Panc1 (cell line): Measurements from ENCODE around the gene KLF9. TPM values are rescaled to one million over a fixed set of nuclear protein-coding genes. Genes with fewer than 3 reads are reported as not detected.
A peak's percentile ranks its signal among the peaks of the same experiment; 100 is the strongest.

Experiments used
- ATAC-seq: fragments of 200-7000 bp; cut with Tn5 transposase; 2 replicates; pipeline ENCODE4 v1.9.1; 2020; ENCODE audit warnings: mild to moderate bottlenecking, moderate library complexity
- BruUV-seq: library from RNA; stranded (reverse); fragments of 400-500 nt; replicated peaks from 2 replicates; lab custom pipeline; 2021; lab: Mats Ljungman, UMichigan
- CTCF ChIA-PET: fragments of 300-600 bp; sonication (Branson Sonifier 250); formaldehyde crosslinking; loops from one replicate; lab custom pipeline; 2022; ENCODE audit warnings: antibody characterized with exemption; lab: Charles Lee
- POLR2A ChIA-PET: fragments of 300-600 bp; sonication (Branson Sonifier 250); formaldehyde crosslinking; loops from one replicate; lab custom pipeline; 2022; ENCODE audit warnings: antibody characterized with exemption; lab: Charles Lee
- DNase-seq: peaks from one replicate; pipeline ENCODE4 v3.0.0-alpha.2; 2010; ENCODE audit warnings: low read depth, low spot score
- H3K27ac ChIP-seq: 2 replicates; pipeline ENCODE4 v1.5.1; 2011; ENCODE audit warnings: mild to moderate bottlenecking, low read length, inconsistent platforms
- H3K27me3 ChIP-seq: fragments of 200-500 bp; sonication (Bioruptor generic); 2 replicates; pipeline ENCODE4 v1.6.0; 2014; ENCODE audit warnings: low read length, inconsistent platforms; ENCODE audit not compliant: control insufficient read depth, insufficient read depth
- H3K36me3 ChIP-seq: fragments of 200-500 bp; sonication (Bioruptor generic); 2 replicates; pipeline ENCODE4 v1.5.1; 2014; ENCODE audit warnings: inconsistent platforms, mild to moderate bottlenecking, low read length, moderate library complexity; ENCODE audit not compliant: control insufficient read depth, insufficient read depth
- H3K4me1 ChIP-seq: 2 replicates; pipeline ENCODE4 v1.5.1; 2011; ENCODE audit warnings: inconsistent platforms, mild to moderate bottlenecking, low read length, moderate library complexity; ENCODE audit not compliant: control insufficient read depth, insufficient read depth
- H3K4me3 ChIP-seq, 2 experiments: 2 replicates each; pipeline ENCODE4 v1.5.1; 2011 to 2012; ENCODE audit warnings: low read depth in 2 of 2, low read length in 2 of 2, mild to moderate bottlenecking in 2 of 2, inconsistent platforms in 1 of 2, moderate library complexity in 1 of 2
- H3K9me3 ChIP-seq: fragments of 200-500 bp; sonication (Bioruptor generic); 2 replicates; pipeline ENCODE4 v1.5.1; 2014; ENCODE audit warnings: low read depth, mild to moderate bottlenecking, inconsistent platforms, low read length, moderate library complexity; ENCODE audit not compliant: control insufficient read depth, insufficient read depth
- CTCF ChIP-seq: fragments of 450-650 bp; IDR thresholded peaks from 2 replicates; pipeline ENCODE4 v1.5.1; 2017; ENCODE audit warnings: mild to moderate bottlenecking
- POLR2AphosphoS5 ChIP-seq: IDR thresholded peaks from 2 replicates; pipeline ENCODE4 v1.6.1; 2012; ENCODE audit warnings: mild to moderate bottlenecking, low read depth, low read length, moderate library complexity
- REST ChIP-seq, 2 experiments: IDR thresholded peaks; 2 replicates each; pipeline ENCODE4 v1.6.1; 2011 to 2012; ENCODE audit warnings: low read depth in 2 of 2, control low read depth in 1 of 2, low read length in 1 of 2, mild to moderate bottlenecking in 1 of 2, moderate library complexity in 1 of 2; ENCODE audit not compliant: insufficient read depth in 1 of 2
- SIN3A ChIP-seq: IDR thresholded peaks from 2 replicates; pipeline ENCODE4 v1.6.1; 2012; ENCODE audit warnings: low read depth, mild to moderate bottlenecking, low read length, moderate library complexity, borderline replicate concordance; ENCODE audit not compliant: insufficient read depth
- TCF7L2 ChIP-seq: IDR thresholded peaks from 2 replicates; pipeline ENCODE4 v1.6.1; 2011; ENCODE audit warnings: mild to moderate bottlenecking, low read depth, low read length, inconsistent platforms
- in situ Hi-C: cut with HindIII; loops from 2 replicates; pipeline ENCODE4 v1.10.0; 2016; ENCODE audit warnings: low sequenced_read_pairs, low pct_unique_long_range_greater_than_20kb
- intact Hi-C: fragments of 100-400 bp; cut with micrococcal nuclease; formaldehyde crosslinking; loops from one replicate; pipeline ENCODE4 v1.10.0; 2022; ENCODE audit not compliant: unreplicated experiment
- total RNA-seq: library from RNA; stranded (reverse); gene quantifications from one replicate; pipeline ENCODE4 v1.2.1, GENCODE V29; 2021; ENCODE audit not compliant: unreplicated experiment

Gene KLF9
- total RNA-seq, 1 experiment from 2014 or later: 0.95 TPM

GRCh38 chr9:70392850-70393249 lies 21.6 kb downstream of the KLF9 start:
- Histone ChIP-seq H3K27ac (no peak overlapping the region), H3K9me3 (no peaks in the 10 kb centered on the region), H3K36me3 (no peaks in the 10 kb centered on the region), H3K27me3 (no peaks in the 10 kb centered on the region), H3K4me3 (no peak overlapping the region), H3K4me1 (no peaks in the 10 kb centered on the region)
- CTCF ChIA-PET: no interaction called here
- ATAC-seq: no peak
- no TSS peak for BruUV-seq
- POLR2A ChIA-PET: no interaction called here
- in situ Hi-C loops (no loop called here), intact Hi-C loops (no loop called here)
- TF ChIP-seq REST (IDR thresholded peaks at IDR 0.05; ENCODE audit: insufficient read depth in 1 of 2, low read depth in 2 of 2, low read length in 1 of 2) (no peak), SIN3A (no peak), CTCF (no peak), TCF7L2 (no peak), POLR2AphosphoS5 (no peak)
- DNase-seq: no peak

- Histone ChIP-seq H3K4me1 (no peaks in the 10 kb centered on the region), H3K27ac (no peak overlapping the region), H3K4me3 (no peak overlapping the region), H3K36me3 (no peaks in the 10 kb centered on the region), H3K27me3 (no peaks in the 10 kb centered on the region), H3K9me3 (no peaks in the 10 kb centered on the region)
- no peak for DNase-seq
- ChIA-PET CTCF (no interaction called here), POLR2A (no interaction called here)
- peak; percentile 69; the same call in 1 of the 2 replicates for ATAC-seq
- intact Hi-C loops (no loop called here), in situ Hi-C loops (no loop called here)
- BruUV-seq: no TSS peak
- TF ChIP-seq SIN3A (no peak), CTCF (peak; percentile 53)
These were observed 22.3 kb downstream of the KLF9 start for GRCh38 chr9:70392189-70392588.

GRCh38 chr9:70390933-70391341 lies 23.5 kb downstream of the KLF9 start:
- H3K4me1 ChIP-seq: no peaks in the 10 kb centered on the region
- H3K27ac ChIP-seq: no peak overlapping the region
- no peak for ATAC-seq
- no peaks in the 10 kb centered on the region for H3K36me3 ChIP-seq
- no peaks in the 10 kb centered on the region for H3K9me3 ChIP-seq
- DNase-seq: no peak
- no peaks in the 10 kb centered on the region for H3K27me3 ChIP-seq
- H3K4me3 ChIP-seq: no peak overlapping the region
- intact Hi-C loops (no loop called here), in situ Hi-C loops (no loop called here)
- BruUV-seq: no TSS peak
- CTCF ChIA-PET: no interaction called here
- POLR2A ChIA-PET: no interaction called here
- TF ChIP-seq REST (IDR thresholded peaks at IDR 0.05; ENCODE audit: insufficient read depth in 1 of 2, low read depth in 2 of 2, low read length in 1 of 2): no peak
- no peak for TF ChIP-seq SIN3A
- TF ChIP-seq TCF7L2: no peak
- no peak for TF ChIP-seq POLR2AphosphoS5
- TF ChIP-seq CTCF: no peak
